ENCODE measurements around the gene SBK3.

Gene SBK3

DNA sequence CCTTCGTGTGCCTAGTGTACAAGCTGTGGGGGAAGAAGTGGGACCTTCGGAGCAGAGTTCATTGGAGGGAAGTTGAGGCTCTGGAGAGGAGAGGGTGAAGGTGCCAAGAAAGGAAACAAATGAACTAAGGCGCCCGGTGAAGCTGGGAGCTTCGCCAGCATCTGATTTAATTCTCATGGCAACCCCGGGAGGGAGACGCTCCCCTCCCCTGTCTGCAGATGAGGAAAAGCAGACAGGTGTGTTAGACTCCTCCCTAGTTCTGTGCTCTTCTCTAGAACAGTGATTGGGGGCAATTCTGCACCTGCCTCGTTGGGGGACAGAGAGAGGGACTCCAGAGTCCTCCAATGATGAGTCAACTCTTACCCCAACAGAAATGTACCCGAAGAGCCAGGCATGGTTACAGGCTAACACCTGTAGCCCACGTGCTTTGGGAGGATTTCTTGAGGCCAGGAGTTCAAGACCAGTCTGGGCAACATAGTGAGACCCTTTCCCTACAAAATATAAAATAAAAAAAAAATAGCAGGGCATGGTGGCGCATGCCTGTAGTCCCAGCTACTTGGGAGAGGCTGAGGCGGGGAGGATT is 52.9 kb downstream of the SBK3 start:
- H3K27ac ChIP-seq, result peak overlapping the region in 1 of 2 donors; percentile 77
- H3K4me3 ChIP-seq, result no peak overlapping the region
- DNase-seq (ENCODE audit: low spot score), result no peak
- TF ChIP-seq, protein P1, sequence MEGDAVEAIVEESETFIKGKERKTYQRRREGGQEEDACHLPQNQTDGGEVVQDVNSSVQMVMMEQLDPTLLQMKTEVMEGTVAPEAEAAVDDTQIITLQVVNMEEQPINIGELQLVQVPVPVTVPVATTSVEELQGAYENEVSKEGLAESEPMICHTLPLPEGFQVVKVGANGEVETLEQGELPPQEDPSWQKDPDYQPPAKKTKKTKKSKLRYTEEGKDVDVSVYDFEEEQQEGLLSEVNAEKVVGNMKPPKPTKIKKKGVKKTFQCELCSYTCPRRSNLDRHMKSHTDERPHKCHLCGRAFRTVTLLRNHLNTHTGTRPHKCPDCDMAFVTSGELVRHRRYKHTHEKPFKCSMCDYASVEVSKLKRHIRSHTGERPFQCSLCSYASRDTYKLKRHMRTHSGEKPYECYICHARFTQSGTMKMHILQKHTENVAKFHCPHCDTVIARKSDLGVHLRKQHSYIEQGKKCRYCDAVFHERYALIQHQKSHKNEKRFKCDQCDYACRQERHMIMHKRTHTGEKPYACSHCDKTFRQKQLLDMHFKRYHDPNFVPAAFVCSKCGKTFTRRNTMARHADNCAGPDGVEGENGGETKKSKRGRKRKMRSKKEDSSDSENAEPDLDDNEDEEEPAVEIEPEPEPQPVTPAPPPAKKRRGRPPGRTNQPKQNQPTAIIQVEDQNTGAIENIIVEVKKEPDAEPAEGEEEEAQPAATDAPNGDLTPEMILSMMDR (IDR thresholded peaks at IDR 0.05), result no peak

- TF ChIP-seq, protein P1 (IDR thresholded peaks at IDR 0.05), result no peak
- Histone ChIP-seq H3K27ac (peak overlapping the region in 1 of 2 donors; percentile 77), H3K4me3 (no peak overlapping the region)
- DNase-seq (ENCODE audit: low spot score), result no peak
These were observed 53.6 kb downstream of the SBK3 start for GRCh38 chr19:55491546-55492360.

Measured in coronary artery (tissue), 2 donors.